Esophagus squamous epithelium (tissue), 5 donors: ENCODE measurements around the gene ZFHX3. TPM values are rescaled to one million over a fixed set of nuclear protein-coding genes. Genes with fewer than 3 reads are reported as not detected.
A peak's percentile ranks its signal among the peaks of the same experiment; 100 is the strongest.

Experiments
- DNase-seq: peaks from one replicate; lab custom pipeline; 2025; lab: John Stamatoyannopoulos, UW
- H3K27ac ChIP-seq, 4 donors: fragments of 200-600 bp; sonication (generic); one replicate each; pipeline ENCODE4 v1.5.1; 2016 to 2019; ENCODE audit warnings: mild to moderate bottlenecking in 1 of 4
- H3K27me3 ChIP-seq, 4 donors: fragments of 200-600 bp; sonication (generic); 1 replicate in 3 of 4; 2 replicates in 1 of 4; pipeline versions ENCODE4 v1.5.1 to v1.6.0; 2017 to 2021; ENCODE audit warnings: antibody characterized with exemption in 1 of 4
- H3K36me3 ChIP-seq, 3 donors: fragments of 200-600 bp; sonication (generic); one replicate each; pipeline ENCODE4 v1.5.1; 2016 to 2019
- H3K4me1 ChIP-seq, 3 donors: fragments of 200-600 bp; sonication (generic); one replicate each; pipeline ENCODE4 v1.5.1; 2017 to 2019
- H3K4me3 ChIP-seq, 4 donors: fragments of 200-600 bp; sonication (generic); 1 replicate in 3 of 4; 2 replicates in 1 of 4; pipeline ENCODE4 v1.5.1; 2016 to 2019; ENCODE audit warnings: mild to moderate bottlenecking in 2 of 4, moderate library complexity in 1 of 4
- H3K9me3 ChIP-seq, 3 donors: fragments of 200-600 bp; sonication (generic); one replicate each; pipeline ENCODE4 v1.5.1; 2016 to 2019
- CTCF ChIP-seq, 6 experiments: fragments of 450-650 bp in 4 of 6; fragments of 200-600 bp in 2 of 6; sonication (generic) in 2 of 6; IDR thresholded peaks; one replicate each; pipeline ENCODE4 v1.5.1; 2016 to 2019; ENCODE audit warnings: antibody characterized with exemption in 6 of 6, mild to moderate bottlenecking in 4 of 6, moderate library complexity in 4 of 6
- POLR2A ChIP-seq, 4 donors: fragments of 450-650 bp; IDR thresholded peaks; one replicate each; pipeline ENCODE4 v1.6.1; 2017; ENCODE audit warnings: antibody characterized with exemption in 4 of 4, mild to moderate bottlenecking in 4 of 4, moderate library complexity in 3 of 4
- WGBS, 2 donors: methylation state at CpG; one replicate each; pipeline ENCODE4 v1.1.5; 2018; 5-methylcytosine and 5-hydroxymethylcytosine counted together
- intact Hi-C: fragments of 100-400 bp; cut with DNase I; formaldehyde crosslinking; loops from one replicate; pipeline ENCODE4 v1.15.0; 2022
- total RNA-seq, 4 donors: library from RNA; depleted of rRNA; stranded (reverse); fragments of >200 nt; gene quantifications; one replicate each; pipeline ENCODE4 v1.1.0, GENCODE V29; 2016
- donor health status: DM: yes; HTN: yes; CAD: no.

The ZFHX3 gene
- total RNA-seq, 4 donors from 2014 or later, result 3.5 to 12.8 (median 4.5) TPM

GRCh38 chr16:73048292-73049080 is 558 bp upstream of the ZFHX3 start:
- Histone ChIP-seq H3K9me3 (no peaks in the 10 kb centered on the region), H3K27ac (peak overlapping the region; percentile 77 to 96 (median 92)), H3K4me3 (peak overlapping the region; percentile 71 to 91 (median 76)), H3K36me3 (no peaks in the 10 kb centered on the region), H3K27me3 (no peaks in the 10 kb centered on the region), H3K4me1 (peaks cover 10 to 85% (median 31%) of the 10 kb centered on the region in 3 donors)
- WGBS, 2 donors, result 34 to 40% methylated on average over 12 to 15 of the region's 57 CpGs
- TF ChIP-seq POLR2A (IDR thresholded peaks at IDR 0.05) (no peak), CTCF (IDR thresholded peaks at IDR 0.05) (peak in 1 of 6 experiments; percentile 16)
- intact Hi-C loops, result loop anchor here (10.0 kb wide), 1 partner anchor 214 kb away; no protein-coding TSS in a partner anchor
- no peak for DNase-seq

GRCh38 chr16:73047221-73047535 is 750 bp downstream of the ZFHX3 start:
- Histone ChIP-seq H3K4me1 (peaks cover 8 to 88% (median 29%) of the 10 kb centered on the region in 3 donors), H3K4me3 (peak overlapping the region; percentile 71 to 91 (median 76)), H3K27ac (peak overlapping the region; percentile 77 to 96 (median 92)), H3K27me3 (no peaks in the 10 kb centered on the region), H3K36me3 (no peaks in the 10 kb centered on the region), H3K9me3 (no peaks in the 10 kb centered on the region)
- WGBS, 2 donors, result 42 to 71% methylated on average over 5 to 6 of the region's 6 CpGs
- DNase-seq, result no peak
- intact Hi-C loops, result loop anchor here (10.0 kb wide), 1 partner anchor 212 kb away; no protein-coding TSS in a partner anchor
- TF ChIP-seq POLR2A (IDR thresholded peaks at IDR 0.05) (no peak), CTCF (IDR thresholded peaks at IDR 0.05) (no peak)

- intact Hi-C loops, result loop anchor here (10.0 kb wide), 1 partner anchor 212 kb away; no protein-coding TSS in a partner anchor
Measured at GRCh38 chr16:73046849-73047214, 1.1 kb downstream of the ZFHX3 start.

GRCh38 chr16:73046202-73046848 is 1.6 kb downstream of the ZFHX3 start:
- TF ChIP-seq CTCF (IDR thresholded peaks at IDR 0.05) (no peak), POLR2A (IDR thresholded peaks at IDR 0.05) (no peak)
- H3K36me3 ChIP-seq, result no peaks in the 10 kb centered on the region
- H3K4me1 ChIP-seq, result peaks cover 8 to 88% (median 29%) of the 10 kb centered on the region in 3 donors
- no peak for DNase-seq
- no peaks in the 10 kb centered on the region for H3K9me3 ChIP-seq
- H3K27me3 ChIP-seq, result no peaks in the 10 kb centered on the region
- peak overlapping the region in 2 of 4 donors; percentile 74 to 91 for H3K4me3 ChIP-seq
- intact Hi-C loops, result loop anchor here (10.0 kb wide), 1 partner anchor 212 kb away; no protein-coding TSS in a partner anchor
- WGBS, 2 donors, result 60 to 76% methylated on average over 7 to 8 of the region's 8 CpGs
- H3K27ac ChIP-seq, result peak overlapping the region in 3 of 4 donors; percentile 89 to 96 (median 95)

More at GRCh38 chr16:73046849-73047214, 1.1 kb downstream of the ZFHX3 start:
- no peaks in the 10 kb centered on the region for H3K36me3 ChIP-seq
- TF ChIP-seq POLR2A (IDR thresholded peaks at IDR 0.05), result no peak
- no peak for TF ChIP-seq CTCF (IDR thresholded peaks at IDR 0.05)
- 58 to 62% methylated on average over 4 of the region's 4 CpGs for WGBS, 2 donors
- H3K27me3 ChIP-seq, result no peaks in the 10 kb centered on the region
- peaks cover 8 to 90% (median 29%) of the 10 kb centered on the region in 3 donors for H3K4me1 ChIP-seq
- H3K4me3 ChIP-seq, result peak overlapping the region in 3 of 4 donors; percentile 74 to 91 (median 79)
- H3K27ac ChIP-seq, result peak overlapping the region in 3 of 4 donors; percentile 89 to 96 (median 95)
- no peaks in the 10 kb centered on the region for H3K9me3 ChIP-seq
- no peak for DNase-seq
